ENCODE measurements around the gene RENBP. TPM values are rescaled to one million over a fixed set of nuclear protein-coding genes. Genes with fewer than 3 reads are reported as not detected.

Gene RENBP
- total and polyA plus RNA-seq, 4 donors, result 16.6 to 90.8 (median 62.0) TPM

DNA sequence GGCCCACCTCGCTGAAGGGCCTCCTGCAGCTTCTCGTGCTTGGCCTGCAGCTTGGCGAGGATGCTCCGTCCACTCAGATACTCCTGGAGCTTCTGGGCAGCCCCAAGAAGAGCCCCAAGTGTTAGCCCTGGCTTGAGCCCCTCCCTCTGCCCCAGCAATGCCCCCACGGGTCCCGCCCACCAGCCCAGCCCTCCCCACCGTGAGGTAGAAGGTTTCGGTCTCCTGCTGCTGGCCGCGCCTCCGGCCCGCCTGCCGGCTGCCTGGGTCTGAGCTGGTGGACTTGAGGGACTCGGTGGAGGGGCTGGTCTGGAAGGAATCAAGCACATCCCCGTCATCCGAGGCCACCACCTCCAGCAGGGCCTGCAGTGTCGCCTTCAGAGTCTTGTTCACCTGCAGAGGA lies 31.2 kb downstream of the RENBP start:
- 78 to 87% methylated on average over 4 to 17 of the region's 17 CpGs for WGBS, 2 donors

DNA sequence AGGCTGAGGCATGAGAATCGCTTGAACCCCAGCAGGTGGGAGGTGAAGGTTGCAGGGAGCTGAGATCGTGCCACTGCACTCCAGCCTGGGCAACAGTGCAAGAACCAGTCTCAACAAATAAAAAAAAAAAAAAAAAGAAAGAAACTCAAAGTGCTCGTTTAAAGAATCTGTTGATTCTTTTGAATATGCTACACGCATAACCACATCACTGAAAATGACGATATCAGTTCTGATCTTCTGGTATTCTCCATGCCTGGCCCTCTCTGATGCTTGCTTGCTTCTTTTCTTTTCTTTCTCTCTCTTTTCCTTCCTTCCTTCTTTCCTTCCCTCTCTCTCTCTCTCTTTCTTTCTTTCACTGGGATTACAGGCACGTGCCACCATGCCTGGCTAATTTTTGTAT lies 32.6 kb downstream of the RENBP start:
- ATAC-seq (ENCODE audit: insufficient read depth, low FRiP score), result no peak

More for the DNA sequence above, 31.2 kb downstream of the RENBP start:
- Histone ChIP-seq H3K36me3 (ENCODE audit: control insufficient read depth in 4 of 4, insufficient read depth in 4 of 4, low read length in 4 of 4) (no peaks in the 10 kb centered on the region), H3K4me3 (no peak overlapping the region), H3K4me1 (ENCODE audit: control insufficient read depth in 5 of 5, insufficient read depth in 5 of 5, low read length in 5 of 5) (no peaks in the 10 kb centered on the region), H3K9ac (ENCODE audit: insufficient read depth in 1 of 2, low read length in 2 of 2) (no peak overlapping the region), H3K9me3 (ENCODE audit: control insufficient read depth in 4 of 4, insufficient read depth in 3 of 4, low read length in 3 of 4) (no peaks in the 10 kb centered on the region), H3K27me3 (ENCODE audit: control insufficient read depth in 3 of 3, insufficient read depth in 3 of 3, low read length in 2 of 3) (no peaks in the 10 kb centered on the region), H3K27ac (ENCODE audit: low read depth in 1 of 2, low read length in 1 of 2) (no peak overlapping the region)
- DNase-seq, result no peak
- TF ChIP-seq, protein P1, sequence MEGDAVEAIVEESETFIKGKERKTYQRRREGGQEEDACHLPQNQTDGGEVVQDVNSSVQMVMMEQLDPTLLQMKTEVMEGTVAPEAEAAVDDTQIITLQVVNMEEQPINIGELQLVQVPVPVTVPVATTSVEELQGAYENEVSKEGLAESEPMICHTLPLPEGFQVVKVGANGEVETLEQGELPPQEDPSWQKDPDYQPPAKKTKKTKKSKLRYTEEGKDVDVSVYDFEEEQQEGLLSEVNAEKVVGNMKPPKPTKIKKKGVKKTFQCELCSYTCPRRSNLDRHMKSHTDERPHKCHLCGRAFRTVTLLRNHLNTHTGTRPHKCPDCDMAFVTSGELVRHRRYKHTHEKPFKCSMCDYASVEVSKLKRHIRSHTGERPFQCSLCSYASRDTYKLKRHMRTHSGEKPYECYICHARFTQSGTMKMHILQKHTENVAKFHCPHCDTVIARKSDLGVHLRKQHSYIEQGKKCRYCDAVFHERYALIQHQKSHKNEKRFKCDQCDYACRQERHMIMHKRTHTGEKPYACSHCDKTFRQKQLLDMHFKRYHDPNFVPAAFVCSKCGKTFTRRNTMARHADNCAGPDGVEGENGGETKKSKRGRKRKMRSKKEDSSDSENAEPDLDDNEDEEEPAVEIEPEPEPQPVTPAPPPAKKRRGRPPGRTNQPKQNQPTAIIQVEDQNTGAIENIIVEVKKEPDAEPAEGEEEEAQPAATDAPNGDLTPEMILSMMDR (IDR thresholded peaks at IDR 0.05; ENCODE audit: control extremely low read depth, extremely low read depth), result no peak
- ATAC-seq (ENCODE audit: insufficient read depth, low FRiP score), result no peak

DNA sequence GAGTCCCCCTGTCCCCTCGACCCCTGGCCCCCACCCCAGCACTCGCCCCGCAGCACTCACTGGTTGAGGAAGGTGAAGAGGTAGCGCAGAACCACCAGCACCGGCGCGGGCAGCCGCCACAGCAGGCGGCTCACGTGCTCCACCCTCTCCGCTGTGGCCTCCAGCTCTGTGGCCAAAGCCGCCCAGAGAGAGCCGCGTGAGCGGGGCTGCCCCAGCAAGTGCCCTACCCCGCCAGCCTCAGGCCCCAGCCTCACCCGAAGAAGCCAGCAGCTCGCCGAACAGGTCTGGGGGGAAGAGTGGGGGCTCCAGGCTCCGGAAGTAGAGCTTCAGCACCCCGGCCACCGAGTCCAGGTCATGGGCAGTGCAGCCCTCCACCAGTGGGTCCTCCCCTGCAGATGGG lies 34.0 kb downstream of the RENBP start:
- Histone ChIP-seq H3K9ac (ENCODE audit: insufficient read depth in 1 of 2, low read length in 2 of 2) (no peak overlapping the region), H3K4me1 (ENCODE audit: control insufficient read depth in 5 of 5, insufficient read depth in 5 of 5, low read length in 5 of 5) (peaks cover 0 to 5% (median 0%) of the 10 kb centered on the region in 5 donors), H3K4me3 (no peak overlapping the region), H3K36me3 (ENCODE audit: control insufficient read depth in 4 of 4, insufficient read depth in 4 of 4, low read length in 4 of 4) (no peaks in the 10 kb centered on the region), H3K27me3 (ENCODE audit: control insufficient read depth in 3 of 3, insufficient read depth in 3 of 3, low read length in 2 of 3) (no peaks in the 10 kb centered on the region), H3K27ac (ENCODE audit: low read depth in 1 of 2, low read length in 1 of 2) (no peak overlapping the region), H3K9me3 (ENCODE audit: control insufficient read depth in 4 of 4, insufficient read depth in 3 of 4, low read length in 3 of 4) (peaks cover 0 to 6% (median 0%) of the 10 kb centered on the region in 4 donors)
- DNase-seq (no peak), ATAC-seq (ENCODE audit: insufficient read depth, low FRiP score) (no peak)
- WGBS, 2 donors, result 92% methylated on average over 9 to 22 of the region's 22 CpGs
- TF ChIP-seq, protein P1 (IDR thresholded peaks at IDR 0.05; ENCODE audit: control extremely low read depth, extremely low read depth), result no peak

More for the DNA sequence above, 32.6 kb downstream of the RENBP start:
- Histone ChIP-seq H3K9ac (ENCODE audit: insufficient read depth in 1 of 2, low read length in 2 of 2) (no peak overlapping the region), H3K36me3 (ENCODE audit: control insufficient read depth in 4 of 4, insufficient read depth in 4 of 4, low read length in 4 of 4) (no peaks in the 10 kb centered on the region), H3K27me3 (ENCODE audit: control insufficient read depth in 3 of 3, insufficient read depth in 3 of 3, low read length in 2 of 3) (no peaks in the 10 kb centered on the region), H3K27ac (ENCODE audit: low read depth in 1 of 2, low read length in 1 of 2) (no peak overlapping the region), H3K4me1 (ENCODE audit: control insufficient read depth in 5 of 5, insufficient read depth in 5 of 5, low read length in 5 of 5) (no peaks in the 10 kb centered on the region), H3K4me3 (no peak overlapping the region), H3K9me3 (ENCODE audit: control insufficient read depth in 4 of 4, insufficient read depth in 3 of 4, low read length in 3 of 4) (no peaks in the 10 kb centered on the region)
- TF ChIP-seq, protein P1 (IDR thresholded peaks at IDR 0.05; ENCODE audit: control extremely low read depth, extremely low read depth), result no peak
- DNase-seq, result no peak
- 84 to 91% methylated on average over 6 of the region's 6 CpGs for WGBS, 2 donors

DNA sequence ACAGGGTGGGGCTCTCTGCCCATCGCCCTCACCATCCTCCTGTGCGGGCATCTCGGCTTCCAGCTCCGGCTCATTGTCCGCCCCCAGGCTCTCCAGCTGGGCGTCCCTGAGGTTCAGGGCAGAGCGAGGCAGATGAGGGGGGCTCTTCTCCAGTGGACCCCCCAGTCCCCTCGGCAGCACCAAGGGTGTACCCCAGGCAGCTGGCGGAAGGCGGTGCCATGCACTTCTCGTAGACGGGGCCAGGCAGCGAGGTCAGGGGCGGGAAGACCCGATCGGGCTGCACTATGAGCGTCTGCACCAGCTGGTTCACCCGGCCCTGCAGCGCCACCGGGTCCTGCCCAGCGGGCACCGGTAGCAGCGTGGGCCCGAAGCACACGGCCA lies 34.5 kb downstream of the RENBP start:
- H3K9me3 ChIP-seq (ENCODE audit: control insufficient read depth in 4 of 4, insufficient read depth in 3 of 4, low read length in 3 of 4), result peaks cover 0 to 6% (median 0%) of the 10 kb centered on the region in 4 donors
- DNase-seq (no peak), ATAC-seq (ENCODE audit: insufficient read depth, low FRiP score) (no peak)
- no peak overlapping the region for H3K9ac ChIP-seq (ENCODE audit: insufficient read depth in 1 of 2, low read length in 2 of 2)
- no peaks in the 10 kb centered on the region for H3K36me3 ChIP-seq (ENCODE audit: control insufficient read depth in 4 of 4, insufficient read depth in 4 of 4, low read length in 4 of 4)
- 91 to 94% methylated on average over 9 to 25 of the region's 25 CpGs for WGBS, 2 donors
- peaks cover 0 to 2% (median 0%) of the 10 kb centered on the region in 3 donors for H3K27me3 ChIP-seq (ENCODE audit: control insufficient read depth in 3 of 3, insufficient read depth in 3 of 3, low read length in 2 of 3)
- TF ChIP-seq, protein P1 (IDR thresholded peaks at IDR 0.05; ENCODE audit: control extremely low read depth, extremely low read depth), result no peak
- no peak overlapping the region for H3K4me3 ChIP-seq
- H3K27ac ChIP-seq (ENCODE audit: low read depth in 1 of 2, low read length in 1 of 2), result no peak overlapping the region
- H3K4me1 ChIP-seq (ENCODE audit: control insufficient read depth in 5 of 5, insufficient read depth in 5 of 5, low read length in 5 of 5), result peaks cover 0 to 6% (median 0%) of the 10 kb centered on the region in 5 donors
